GM19035 (cell line): Measurements from ENCODE around the gene YTHDF1.
"Not testable (repeated sequence)": the region's sequence is repeated elsewhere in the genome, so short reads cannot be mapped to it uniquely, and the experiment has no call there.

Experiments
- ATAC-seq: cut with Tn5 transposase; IDR thresholded peaks from one replicate; pipeline ENCODE4 v1.9.1; 2021; ENCODE audit not compliant: unreplicated experiment

The YTHDF1 gene

DNA sequence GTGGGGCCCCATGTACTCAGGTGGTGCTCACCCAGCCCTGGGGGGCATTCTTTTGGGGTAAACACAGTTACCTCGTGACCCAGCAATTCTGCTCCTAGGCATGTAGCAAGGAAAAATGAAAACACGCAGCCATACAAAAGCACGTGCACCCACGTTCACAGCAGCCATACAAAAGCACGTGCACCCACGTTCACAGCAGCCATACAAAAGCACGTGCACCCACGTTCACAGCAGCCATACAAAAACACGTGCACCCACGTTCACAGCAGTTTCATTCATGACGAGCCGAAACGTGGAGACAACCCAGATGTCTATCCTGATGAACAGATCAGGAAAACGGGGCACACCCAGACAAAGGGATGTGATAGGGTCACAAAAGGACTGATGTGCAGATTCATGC, 57.1 kb downstream of the YTHDF1 start:
- no peak for ATAC-seq

DNA sequence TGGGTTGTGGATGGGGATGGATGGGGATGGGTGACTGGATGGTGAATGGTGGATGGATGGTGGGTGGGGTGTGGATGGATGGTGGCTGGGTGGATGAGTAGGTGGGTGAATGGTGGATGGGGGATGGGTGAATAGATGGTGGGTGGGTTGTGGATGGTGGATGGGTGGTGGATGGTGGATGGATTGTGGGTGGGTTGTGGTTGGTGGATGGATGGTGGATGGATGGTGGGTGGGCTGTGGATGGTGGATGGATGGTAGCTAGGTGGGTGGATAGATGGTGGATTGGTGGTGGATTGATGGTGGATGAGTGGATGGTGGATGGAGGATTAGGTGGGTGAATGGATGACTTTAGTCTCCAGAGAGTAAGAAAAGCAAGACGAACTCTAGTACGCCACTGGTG, 57.6 kb downstream of the YTHDF1 start:
- no peak for ATAC-seq

GRCh38 chr20:63157431-63157830, 58.5 kb downstream of the YTHDF1 start:
- ATAC-seq: not testable (repeated sequence)

DNA sequence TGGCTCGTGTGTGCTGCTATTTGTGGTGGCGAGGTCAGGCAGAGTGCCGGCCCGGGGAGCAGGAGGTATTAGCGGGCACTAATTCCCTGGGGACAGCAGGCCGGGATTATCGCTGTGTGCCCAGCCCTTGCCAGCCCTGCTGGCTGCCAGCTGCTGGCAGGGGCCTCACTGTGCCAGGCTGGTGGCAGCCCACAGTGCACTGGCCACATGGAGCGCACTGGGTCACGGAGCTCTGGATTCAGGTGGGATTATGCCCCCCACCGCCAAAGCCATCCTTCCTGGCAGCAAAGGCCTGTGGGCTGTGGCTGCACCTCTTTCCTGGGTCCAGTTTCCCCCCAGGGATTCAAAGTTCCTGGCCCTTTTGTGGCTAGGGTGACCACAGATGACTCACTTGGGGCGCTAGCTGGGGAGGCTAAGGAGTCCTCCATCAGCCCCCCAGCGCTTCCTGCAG, 59.7 kb downstream of the YTHDF1 start:
- no peak for ATAC-seq

GRCh38 chr20:63155266-63156165, 60.4 kb downstream of the YTHDF1 start:
- no peak for ATAC-seq

- no peak for ATAC-seq
These were observed 61.5 kb downstream of the YTHDF1 start for GRCh38 chr20:63154395-63154794.

GRCh38 chr20:63153254-63154221, 62.4 kb downstream of the YTHDF1 start:
- ATAC-seq: no peak

DNA sequence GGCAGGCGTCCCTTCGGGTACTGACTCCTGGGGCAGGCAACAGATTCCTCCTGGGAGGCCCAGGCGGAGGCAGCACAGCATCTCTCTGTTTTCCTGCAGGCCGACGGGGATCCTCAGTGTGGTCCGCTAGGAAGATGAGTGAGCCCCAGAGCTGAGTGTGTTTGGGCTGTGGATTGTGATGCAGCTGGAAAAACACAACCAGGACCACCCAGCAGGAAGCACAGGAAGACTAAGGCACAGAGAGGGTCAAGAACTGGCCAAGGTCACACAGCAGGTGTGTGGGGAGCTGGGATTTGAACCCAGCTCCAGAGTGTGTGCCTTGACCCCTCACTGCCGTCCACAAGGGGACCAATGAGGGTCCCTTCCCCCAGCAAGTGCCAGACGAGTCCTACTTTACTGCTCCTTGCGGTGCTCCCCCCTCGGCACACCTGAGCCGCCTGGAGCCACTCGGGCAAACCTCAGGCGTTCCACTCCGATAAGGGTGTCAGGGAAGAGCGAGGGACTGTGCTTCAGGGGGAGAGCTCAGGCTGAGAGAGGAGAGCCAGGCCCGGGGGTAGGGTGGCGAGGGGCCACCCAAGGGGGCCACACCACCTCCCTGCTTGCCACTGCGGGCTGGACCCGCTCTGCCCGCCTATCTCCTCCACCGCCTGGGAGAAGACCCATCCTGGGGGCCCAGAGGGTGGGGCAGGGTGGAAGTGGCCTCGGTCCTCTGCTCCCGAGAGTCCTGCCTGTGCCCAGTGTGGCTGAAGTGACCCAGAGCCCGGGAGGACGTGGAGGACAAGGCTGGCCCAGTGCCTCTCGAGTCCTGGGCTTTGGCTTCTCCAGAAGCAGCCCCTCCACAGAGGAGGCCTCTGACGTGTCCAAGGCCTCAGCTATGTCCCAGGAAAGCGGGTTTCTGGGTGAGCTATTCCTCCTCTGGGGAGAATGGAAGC, 63.3 kb downstream of the YTHDF1 start:
- no peak for ATAC-seq

DNA sequence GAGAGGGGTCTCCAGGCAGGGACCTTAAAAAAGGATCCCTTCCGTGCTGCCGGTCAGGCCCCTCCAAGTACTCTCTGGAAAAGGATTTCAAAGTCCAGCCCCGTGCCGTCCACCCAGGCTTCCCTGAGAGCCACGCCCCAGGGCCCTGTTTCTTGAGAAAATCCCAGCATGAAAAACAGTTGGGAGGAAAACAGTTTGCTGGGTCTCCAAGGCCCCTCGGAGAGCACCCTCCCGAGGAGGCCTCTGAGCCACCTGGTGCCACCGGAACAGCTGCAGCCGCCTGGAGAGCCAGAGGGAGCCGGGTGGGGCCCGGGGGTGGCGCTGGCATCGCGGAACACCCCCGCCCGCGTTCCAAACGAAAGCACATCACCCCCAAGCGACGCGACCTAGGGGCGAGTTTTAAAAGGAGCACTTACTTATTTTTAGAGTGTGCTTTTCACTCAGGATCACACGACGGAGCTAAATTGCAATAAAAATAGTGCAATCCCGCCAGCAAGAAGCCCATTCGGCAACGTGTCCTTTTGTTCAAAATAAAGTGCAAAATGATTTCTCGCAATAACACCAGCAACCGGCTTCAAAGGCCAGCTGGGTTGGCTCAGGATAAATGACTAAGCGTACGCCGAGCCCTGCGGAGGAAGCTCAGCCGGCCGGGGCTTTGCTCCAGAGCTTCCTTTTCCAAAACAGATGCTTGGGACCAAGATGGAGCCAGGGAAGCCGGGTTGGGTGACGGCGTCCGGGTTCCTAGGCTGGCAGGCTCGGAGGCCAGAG, 64.2 kb downstream of the YTHDF1 start:
- ATAC-seq: no peak

GRCh38 chr20:63150911-63151531, 64.9 kb downstream of the YTHDF1 start:
- ATAC-seq: no peak

DNA sequence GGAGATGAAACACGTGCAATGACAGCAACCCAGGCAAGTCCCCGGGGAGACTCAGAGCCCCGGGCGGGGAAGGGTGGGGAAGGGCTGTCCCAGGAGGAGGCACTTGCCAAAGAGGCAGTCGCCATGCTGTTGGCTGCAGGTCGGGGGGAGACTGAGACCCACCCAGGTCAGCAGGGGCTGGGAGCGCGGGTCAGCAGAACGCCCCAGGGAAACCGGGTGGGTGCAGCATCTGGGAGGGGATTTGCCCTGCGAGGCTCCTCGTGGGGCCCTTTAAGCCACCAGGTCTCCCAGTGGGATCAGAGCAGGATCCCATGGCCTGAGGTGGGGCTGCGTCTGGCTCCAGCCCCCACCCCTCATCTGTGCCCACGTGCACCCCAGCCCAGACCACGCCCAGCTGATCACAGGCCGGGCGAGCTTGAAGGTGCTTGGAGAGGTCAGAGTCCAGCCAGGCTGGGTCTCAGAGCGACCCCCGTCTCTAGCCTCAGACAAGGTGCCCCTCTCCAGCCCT, 65.5 kb downstream of the YTHDF1 start:
- no peak for ATAC-seq

GRCh38 chr20:63149531-63150192, 66.3 kb downstream of the YTHDF1 start:
- ATAC-seq: no peak

- no peak for ATAC-seq
These were observed 67.2 kb downstream of the YTHDF1 start for GRCh38 chr20:63148696-63149095.

GRCh38 chr20:63147532-63147931, 68.4 kb downstream of the YTHDF1 start:
- no peak for ATAC-seq
